HL-60 (cell line): ENCODE measurements around the gene COL11A2.

Experiments used
- DNase-seq, 2 experiments: peaks; one replicate each; pipeline ENCODE4 v3.0.0-alpha.2; 2010 to 2020; ENCODE audit warnings: low read depth in 1 of 2, low spot score in 1 of 2
- H3K27ac ChIP-seq: fragments of 250-450 bp; sonication (Bioruptor Pico); replicated peaks from 2 replicates; pipeline ENCODE4 v1.5.1; 2020; ENCODE audit warnings: mild to moderate bottlenecking, moderate library complexity
- H3K27me3 ChIP-seq: fragments of 250-450 bp; sonication (Bioruptor Pico); 2 replicates; pipeline ENCODE4 v1.5.1; 2021; ENCODE audit warnings: mild to moderate bottlenecking, moderate library complexity; ENCODE audit not compliant: insufficient read depth, poor library complexity, severe bottlenecking
- H3K4me3 ChIP-seq: replicated peaks from 2 replicates; pipeline ENCODE4 v1.5.1; 2011; ENCODE audit warnings: mild to moderate bottlenecking, control low read depth, low read length; ENCODE audit not compliant: insufficient read depth
- CTCF ChIP-seq: IDR thresholded peaks from one replicate; pipeline ENCODE4 v1.5.1; 2011; ENCODE audit warnings: low read length, control low read depth, inconsistent platforms; ENCODE audit not compliant: insufficient read depth
- GABPA ChIP-seq: IDR thresholded peaks from 2 replicates; pipeline ENCODE4 v1.6.1; 2012; ENCODE audit warnings: low read depth
- POLR2AphosphoS5 ChIP-seq: IDR thresholded peaks from 2 replicates; pipeline ENCODE4 v1.6.1; 2012; ENCODE audit warnings: low read depth
- SPI1 ChIP-seq: IDR thresholded peaks from 2 replicates; pipeline ENCODE4 v1.6.1; 2012; ENCODE audit warnings: low read depth, mild to moderate bottlenecking, borderline replicate concordance
- TF ChIP-seq, protein P1 (sequence below): IDR thresholded peaks from 2 replicates; pipeline ENCODE4 v1.6.1; 2012; ENCODE audit warnings: low read depth; ENCODE audit not compliant: insufficient replicate concordance

The COL11A2 gene

DNA sequence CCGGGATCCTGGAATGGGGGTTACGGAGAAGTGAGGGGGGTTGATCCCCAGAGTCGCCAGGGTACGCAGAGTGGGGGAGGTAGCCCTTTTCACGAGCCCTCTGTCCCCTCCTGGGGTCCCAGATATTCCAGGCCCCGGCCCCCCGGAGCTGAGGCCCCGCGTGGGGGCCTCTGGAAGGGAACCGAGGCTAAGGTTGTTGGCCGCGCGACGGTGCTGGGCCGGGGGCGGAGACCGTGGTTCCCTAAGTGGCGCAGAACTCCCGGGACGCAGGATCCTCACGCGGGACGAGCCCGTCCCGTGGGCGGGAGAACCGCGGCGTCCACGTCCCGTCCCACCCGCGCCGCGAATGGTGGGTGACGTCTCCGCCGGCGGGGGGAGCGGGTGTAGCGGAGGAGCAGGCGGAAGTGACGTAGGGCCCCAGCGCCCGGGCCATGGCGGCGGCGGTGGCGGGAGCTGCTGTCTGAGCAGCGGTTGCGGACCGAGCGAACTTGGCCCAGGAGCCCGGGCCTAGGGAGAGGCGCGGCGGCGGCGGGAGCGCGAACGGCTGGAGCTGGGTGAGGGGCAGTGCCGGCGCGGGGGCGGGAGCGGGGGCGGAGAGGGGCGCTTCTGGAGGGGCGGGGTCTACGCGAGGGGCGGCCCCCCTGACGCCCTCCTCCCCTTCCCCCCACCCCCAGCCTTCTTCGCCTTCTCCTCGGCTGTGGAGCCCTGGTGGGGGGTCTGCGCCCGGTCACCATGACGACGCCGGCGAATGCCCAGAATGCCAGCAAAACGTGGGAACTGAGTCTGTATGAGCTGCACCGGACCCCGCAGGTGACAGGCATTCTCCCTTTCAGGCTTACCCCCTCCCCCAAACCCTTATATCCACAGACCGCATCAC, 16.1 kb upstream of the COL11A2 start, which contains the start of gene RING1:
RING1 (plus strand) TSS at position 410 of the 877 bp plus-strand sequence; CDS start at position 733, 323 bp downstream.
- peak within 1 kb of the TSS; percentile 80 for H3K4me3 ChIP-seq
- DNase-seq = peak; percentile 75 to 84
- peaks cover 3% of the 10 kb centered on the region for H3K27me3 ChIP-seq
- TF ChIP-seq, protein P1, sequence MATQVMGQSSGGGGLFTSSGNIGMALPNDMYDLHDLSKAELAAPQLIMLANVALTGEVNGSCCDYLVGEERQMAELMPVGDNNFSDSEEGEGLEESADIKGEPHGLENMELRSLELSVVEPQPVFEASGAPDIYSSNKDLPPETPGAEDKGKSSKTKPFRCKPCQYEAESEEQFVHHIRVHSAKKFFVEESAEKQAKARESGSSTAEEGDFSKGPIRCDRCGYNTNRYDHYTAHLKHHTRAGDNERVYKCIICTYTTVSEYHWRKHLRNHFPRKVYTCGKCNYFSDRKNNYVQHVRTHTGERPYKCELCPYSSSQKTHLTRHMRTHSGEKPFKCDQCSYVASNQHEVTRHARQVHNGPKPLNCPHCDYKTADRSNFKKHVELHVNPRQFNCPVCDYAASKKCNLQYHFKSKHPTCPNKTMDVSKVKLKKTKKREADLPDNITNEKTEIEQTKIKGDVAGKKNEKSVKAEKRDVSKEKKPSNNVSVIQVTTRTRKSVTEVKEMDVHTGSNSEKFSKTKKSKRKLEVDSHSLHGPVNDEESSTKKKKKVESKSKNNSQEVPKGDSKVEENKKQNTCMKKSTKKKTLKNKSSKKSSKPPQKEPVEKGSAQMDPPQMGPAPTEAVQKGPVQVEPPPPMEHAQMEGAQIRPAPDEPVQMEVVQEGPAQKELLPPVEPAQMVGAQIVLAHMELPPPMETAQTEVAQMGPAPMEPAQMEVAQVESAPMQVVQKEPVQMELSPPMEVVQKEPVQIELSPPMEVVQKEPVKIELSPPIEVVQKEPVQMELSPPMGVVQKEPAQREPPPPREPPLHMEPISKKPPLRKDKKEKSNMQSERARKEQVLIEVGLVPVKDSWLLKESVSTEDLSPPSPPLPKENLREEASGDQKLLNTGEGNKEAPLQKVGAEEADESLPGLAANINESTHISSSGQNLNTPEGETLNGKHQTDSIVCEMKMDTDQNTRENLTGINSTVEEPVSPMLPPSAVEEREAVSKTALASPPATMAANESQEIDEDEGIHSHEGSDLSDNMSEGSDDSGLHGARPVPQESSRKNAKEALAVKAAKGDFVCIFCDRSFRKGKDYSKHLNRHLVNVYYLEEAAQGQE = peak; percentile 31
- peak; percentile 88 for TF ChIP-seq POLR2AphosphoS5
- TF ChIP-seq GABPA = peak; percentile 74
- TF ChIP-seq CTCF = no peak
- no peak for TF ChIP-seq SPI1
- peak within 1 kb of the TSS; percentile 89 for H3K27ac ChIP-seq

GRCh38 chr6:33207552-33208090, 15.4 kb upstream of the COL11A2 start:
- Histone ChIP-seq H3K27me3 (no peaks in the 10 kb centered on the region), H3K4me3 (peak overlapping the region; percentile 80), H3K27ac (peak overlapping the region; percentile 89)
- DNase-seq = peak in 1 of 2 experiments; percentile 25
- no peak for TF ChIP-seq GABPA
- TF ChIP-seq CTCF = no peak
- TF ChIP-seq, protein P1 = no peak
- TF ChIP-seq POLR2AphosphoS5 = no peak
- TF ChIP-seq SPI1 = no peak

DNA sequence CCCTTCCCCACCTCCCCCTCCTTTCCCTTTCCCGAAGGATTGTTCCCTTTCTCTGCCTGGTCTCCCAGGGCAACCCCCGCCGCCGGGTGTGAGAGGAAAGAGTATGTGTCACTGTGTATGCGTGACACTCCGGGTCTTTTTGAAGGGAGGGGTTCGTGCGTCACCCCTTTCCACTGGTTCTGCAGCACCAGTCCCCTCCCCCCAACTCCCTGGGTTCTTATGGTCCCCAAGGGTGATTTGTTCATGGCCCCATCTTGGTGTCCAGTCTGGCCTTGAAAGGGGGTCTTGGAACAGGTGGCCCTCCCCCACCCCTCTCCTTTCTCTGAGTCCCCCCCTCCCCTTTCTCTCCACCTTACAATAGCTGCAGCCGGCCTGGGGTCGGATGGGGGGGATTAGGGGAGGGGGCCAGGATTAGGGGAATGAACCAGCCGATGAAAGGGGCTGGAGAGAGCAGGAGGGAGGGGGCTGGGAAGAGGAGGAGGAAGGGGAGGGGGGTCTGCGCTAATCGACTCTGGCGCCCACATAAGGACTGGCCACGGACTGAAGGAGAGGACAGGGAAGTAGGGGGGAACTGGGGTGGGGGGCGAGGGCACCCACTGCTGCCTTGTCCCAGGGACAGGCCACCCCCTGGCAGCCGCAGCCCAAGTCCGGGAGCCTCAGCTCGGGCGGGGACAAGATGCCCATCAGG, 14.7 kb upstream of the COL11A2 start:
- H3K27me3 ChIP-seq = no peaks in the 10 kb centered on the region
- no peak for TF ChIP-seq CTCF
- TF ChIP-seq, protein P1 = no peak
- TF ChIP-seq POLR2AphosphoS5 = no peak
- TF ChIP-seq SPI1 = no peak
- no peak for TF ChIP-seq GABPA
- no peak for DNase-seq
- no peak overlapping the region for H3K27ac ChIP-seq
- peak overlapping the region; percentile 80 for H3K4me3 ChIP-seq
